Upper lobe of right lung (tissue), 1 donor: ENCODE measurements around the gene PSMB5. TPM values are rescaled to one million over a fixed set of nuclear protein-coding genes. Genes with fewer than 3 reads are reported as not detected.
"Not testable (repeated sequence)": the region's sequence is repeated elsewhere in the genome, so short reads cannot be mapped to it uniquely, and the experiment has no call there.

Experiments
- ATAC-seq: fragments of 200-7000 bp; cut with Tn5 transposase; one replicate; pipeline ENCODE4 v1.9.1; 2020; ENCODE audit warnings: mild to moderate bottlenecking, moderate library complexity
- DNase-seq: peaks from one replicate; pipeline ENCODE4 v3.0.0-alpha.2; 2020
- H3K27ac ChIP-seq: fragments of 200-600 bp; one replicate; pipeline ENCODE4 v1.8.0; 2022
- H3K27me3 ChIP-seq: fragments of 200-600 bp; one replicate; pipeline ENCODE4 v1.8.0; 2022; ENCODE audit warnings: mild to moderate bottlenecking
- H3K36me3 ChIP-seq: fragments of 200-600 bp; one replicate; pipeline ENCODE4 v1.8.0; 2022
- H3K4me1 ChIP-seq: fragments of 200-600 bp; one replicate; pipeline ENCODE4 v1.8.0; 2022
- H3K4me3 ChIP-seq: fragments of 200-600 bp; one replicate; pipeline ENCODE4 v1.8.0; 2022; ENCODE audit warnings: mild to moderate bottlenecking
- H3K9me3 ChIP-seq: fragments of 200-600 bp; one replicate; pipeline ENCODE4 v1.8.0; 2022
- intact Hi-C: fragments of 100-400 bp; cut with DNase I; formaldehyde crosslinking; loops from one replicate; pipeline ENCODE4 v1.11.0; 2022
- total RNA-seq: library from RNA; stranded (reverse); fragmentation: NEBNext Ultra II Directional; extraction: Animal tissue kit (Norgen Biotek cat#: 25700); gene quantifications from one replicate; pipeline ENCODE4 v1.2.1, GENCODE V29; 2021
- TF ChIP-seq, protein P1 (sequence below): fragments of 200-600 bp; IDR thresholded peaks from one replicate; pipeline ENCODE4 v1.8.0; 2022; ENCODE audit warnings: antibody characterized with exemption
- donor health status: DM: no; HTN: yes; CAD: no; lungs with severe emphysema.

Gene PSMB5
- total RNA-seq, 1 donor from 2014 or later, result 75.7 TPM

DNA sequence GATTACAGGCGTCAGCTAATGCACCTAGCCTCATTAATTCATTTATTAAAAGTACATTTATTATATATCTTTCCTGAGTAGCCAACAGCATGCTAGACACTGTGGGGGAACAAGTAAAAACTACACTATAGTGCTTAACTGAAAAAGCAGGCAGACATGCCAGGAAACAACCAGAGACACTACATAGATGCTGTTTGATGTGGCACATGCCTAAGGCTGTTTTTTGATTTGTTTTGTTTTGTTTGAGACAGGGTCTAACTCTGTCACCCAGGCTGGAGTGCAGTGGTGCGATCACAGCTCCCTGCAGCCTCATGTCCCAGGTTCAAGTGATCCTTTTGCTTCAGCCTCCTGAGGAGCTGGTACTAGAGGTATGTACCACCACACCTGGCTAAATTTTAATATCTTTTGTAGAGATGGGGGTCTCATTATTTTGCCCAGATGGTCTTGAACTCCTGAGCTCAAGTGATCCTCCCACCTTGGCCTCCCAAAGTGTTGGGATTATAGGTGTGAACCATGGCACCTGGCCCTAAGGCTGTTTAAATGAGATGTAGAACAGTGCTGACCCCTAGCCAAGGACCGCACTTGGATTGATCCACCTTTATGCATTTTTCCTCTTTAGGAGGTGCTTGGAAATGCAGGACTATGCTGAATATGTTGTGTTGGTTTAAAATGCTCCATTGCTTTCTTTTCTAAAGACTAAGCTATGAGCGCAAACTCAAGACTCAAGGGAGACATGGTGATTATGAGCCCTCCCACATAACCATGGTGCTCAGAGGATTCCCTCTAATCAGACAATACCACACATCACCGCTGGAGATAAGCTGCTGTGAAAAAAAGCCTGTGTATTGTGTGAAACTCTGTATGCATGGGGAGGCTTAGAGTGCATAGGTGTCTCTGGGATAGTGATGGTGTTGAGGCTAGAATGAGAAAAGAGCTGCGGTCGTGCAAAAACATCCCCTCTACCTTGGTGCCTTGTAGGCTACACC is 14.3 kb downstream of the PSMB5 start:
- no peak for ATAC-seq
- H3K4me1 ChIP-seq, result no peaks in the 10 kb centered on the region
- intact Hi-C loops, result no loop called here
- H3K9me3 ChIP-seq, result no peaks in the 10 kb centered on the region
- peaks cover 5% of the 10 kb centered on the region for H3K36me3 ChIP-seq
- DNase-seq, result no peak
- TF ChIP-seq, protein P1, sequence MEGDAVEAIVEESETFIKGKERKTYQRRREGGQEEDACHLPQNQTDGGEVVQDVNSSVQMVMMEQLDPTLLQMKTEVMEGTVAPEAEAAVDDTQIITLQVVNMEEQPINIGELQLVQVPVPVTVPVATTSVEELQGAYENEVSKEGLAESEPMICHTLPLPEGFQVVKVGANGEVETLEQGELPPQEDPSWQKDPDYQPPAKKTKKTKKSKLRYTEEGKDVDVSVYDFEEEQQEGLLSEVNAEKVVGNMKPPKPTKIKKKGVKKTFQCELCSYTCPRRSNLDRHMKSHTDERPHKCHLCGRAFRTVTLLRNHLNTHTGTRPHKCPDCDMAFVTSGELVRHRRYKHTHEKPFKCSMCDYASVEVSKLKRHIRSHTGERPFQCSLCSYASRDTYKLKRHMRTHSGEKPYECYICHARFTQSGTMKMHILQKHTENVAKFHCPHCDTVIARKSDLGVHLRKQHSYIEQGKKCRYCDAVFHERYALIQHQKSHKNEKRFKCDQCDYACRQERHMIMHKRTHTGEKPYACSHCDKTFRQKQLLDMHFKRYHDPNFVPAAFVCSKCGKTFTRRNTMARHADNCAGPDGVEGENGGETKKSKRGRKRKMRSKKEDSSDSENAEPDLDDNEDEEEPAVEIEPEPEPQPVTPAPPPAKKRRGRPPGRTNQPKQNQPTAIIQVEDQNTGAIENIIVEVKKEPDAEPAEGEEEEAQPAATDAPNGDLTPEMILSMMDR, result no peak
- no peaks in the 10 kb centered on the region for H3K27me3 ChIP-seq
- no peak overlapping the region for H3K27ac ChIP-seq
- no peak overlapping the region for H3K4me3 ChIP-seq

DNA sequence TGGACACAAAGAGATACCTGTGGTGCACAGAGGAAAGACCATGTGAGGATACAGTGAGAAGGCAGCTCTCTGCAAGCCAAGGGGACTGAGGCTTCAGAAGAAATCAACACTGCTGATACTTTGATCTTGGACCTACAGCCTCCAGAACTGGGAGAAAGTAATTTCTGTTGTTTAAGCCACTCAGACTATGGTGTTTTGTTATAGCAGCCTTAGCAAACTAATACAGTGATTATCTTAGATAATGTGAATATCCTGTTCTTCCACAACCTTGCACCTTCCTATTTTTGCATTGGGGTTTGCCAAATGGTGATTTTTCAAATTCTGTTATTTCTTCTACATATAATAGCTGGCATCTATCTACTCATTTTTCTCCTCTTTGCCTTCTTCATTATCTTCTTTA is 16.6 kb downstream of the PSMB5 start:
- Histone ChIP-seq H3K27ac (no peak overlapping the region), H3K4me1 (no peaks in the 10 kb centered on the region), H3K9me3 (no peaks in the 10 kb centered on the region), H3K4me3 (no peak overlapping the region), H3K27me3 (no peaks in the 10 kb centered on the region), H3K36me3 (no peaks in the 10 kb centered on the region)
- no peak for ATAC-seq
- TF ChIP-seq, protein P1, result no peak
- intact Hi-C loops, result no loop called here
- no peak for DNase-seq

DNA sequence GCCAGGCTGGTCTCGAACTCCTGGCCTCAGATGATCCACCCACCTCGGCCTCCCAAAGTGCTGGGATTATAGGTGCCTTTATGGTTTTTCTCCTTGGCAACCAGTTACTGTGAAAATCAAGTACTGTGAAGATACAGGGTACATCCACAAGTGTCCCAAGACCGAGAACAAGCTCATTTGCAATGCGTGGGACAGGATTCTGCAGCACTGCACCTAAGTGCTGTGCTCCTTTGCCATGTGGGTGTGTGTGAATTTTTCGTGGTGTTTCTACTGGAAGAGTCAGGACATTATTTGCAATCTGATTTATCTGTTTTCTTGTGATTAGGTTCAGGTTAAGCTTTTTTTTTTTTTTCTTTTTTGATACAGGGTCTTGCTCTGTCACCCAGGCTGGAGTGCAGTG is 17.6 kb downstream of the PSMB5 start:
- intact Hi-C loops, result no loop called here
- H3K4me1 ChIP-seq, result no peaks in the 10 kb centered on the region
- H3K9me3 ChIP-seq, result no peaks in the 10 kb centered on the region
- no peak overlapping the region for H3K27ac ChIP-seq
- H3K36me3 ChIP-seq, result no peaks in the 10 kb centered on the region
- no peak overlapping the region for H3K4me3 ChIP-seq
- DNase-seq, result no peak
- TF ChIP-seq, protein P1, result no peak
- ATAC-seq, result no peak
- H3K27me3 ChIP-seq, result no peaks in the 10 kb centered on the region

DNA sequence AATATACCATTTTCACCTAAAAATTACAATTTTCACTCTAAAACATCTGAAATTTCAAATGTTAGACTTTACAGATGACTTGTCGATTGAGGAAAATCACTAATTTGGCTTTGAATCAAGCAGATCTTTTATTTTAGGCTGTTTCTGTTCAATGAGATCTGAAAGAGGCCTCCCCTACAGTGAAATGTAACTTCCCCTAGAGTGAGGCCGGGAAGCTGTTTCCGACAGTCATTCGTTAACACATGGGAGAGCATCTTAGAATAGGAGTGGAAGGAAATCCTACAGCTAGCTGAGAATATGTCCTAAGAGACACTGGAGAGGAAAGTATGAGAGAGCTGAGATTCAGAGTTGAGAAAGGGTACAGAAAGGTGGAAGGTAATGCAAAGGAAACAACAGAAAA is 19.1 kb downstream of the PSMB5 start:
- H3K4me3 ChIP-seq, result no peak overlapping the region
- H3K36me3 ChIP-seq, result no peaks in the 10 kb centered on the region
- H3K27ac ChIP-seq, result no peak overlapping the region
- intact Hi-C loops, result no loop called here
- H3K9me3 ChIP-seq, result no peaks in the 10 kb centered on the region
- no peaks in the 10 kb centered on the region for H3K27me3 ChIP-seq
- ATAC-seq (no peak), DNase-seq (no peak)
- no peaks in the 10 kb centered on the region for H3K4me1 ChIP-seq
- TF ChIP-seq, protein P1, result no peak

DNA sequence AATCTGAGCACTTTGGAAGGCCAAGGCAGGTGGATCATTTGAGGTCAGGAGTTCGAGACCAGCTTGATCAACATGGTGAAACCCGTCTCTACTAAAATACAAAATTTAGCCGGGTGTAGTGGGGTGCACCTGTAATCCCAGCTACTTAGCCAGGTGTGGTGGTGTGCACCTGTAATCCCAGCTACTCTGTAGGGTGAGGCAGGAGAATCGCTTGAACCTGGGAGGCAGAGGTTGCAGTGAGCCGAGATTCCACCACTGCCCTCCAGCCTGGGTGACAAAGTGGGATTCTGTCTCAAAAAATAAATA is 21.0 kb downstream of the PSMB5 start:
- H3K27me3 ChIP-seq, intact Hi-C loops: not testable (repeated sequence)

DNA sequence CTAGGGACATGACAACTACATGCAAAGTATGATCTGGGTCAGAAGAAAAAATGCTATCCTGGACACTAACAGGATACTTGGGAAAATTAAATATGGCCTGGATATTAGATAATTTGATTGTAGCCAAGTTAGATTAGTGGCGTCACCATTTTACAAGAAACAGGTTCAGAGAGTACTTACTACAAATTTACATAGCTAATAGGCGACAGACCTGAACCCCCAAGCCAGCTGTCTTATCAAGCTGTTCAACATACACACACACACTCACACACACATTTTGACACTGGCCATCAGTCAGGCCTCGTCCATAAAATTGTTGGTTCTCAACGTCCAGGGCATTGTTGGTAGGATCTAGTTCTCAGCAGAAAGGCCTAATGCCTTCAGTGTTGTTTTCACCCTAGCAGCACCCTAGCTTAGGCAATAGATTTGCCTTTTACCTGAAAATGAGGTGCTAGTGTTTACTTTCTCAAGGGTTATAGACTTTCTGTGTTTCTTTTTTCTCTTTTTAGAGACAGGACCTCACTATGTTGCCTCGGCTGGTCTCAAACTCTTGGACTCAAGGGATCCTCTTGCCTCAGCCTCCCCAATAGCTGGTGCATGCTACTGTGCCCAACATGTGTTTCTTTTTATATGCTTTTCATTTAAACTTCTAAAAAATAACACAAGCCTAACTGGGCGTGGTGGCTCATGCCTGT is 21.5 kb downstream of the PSMB5 start:
- H3K9me3 ChIP-seq, result no peaks in the 10 kb centered on the region
- no peaks in the 10 kb centered on the region for H3K27me3 ChIP-seq
- ATAC-seq (no peak), DNase-seq (no peak)
- H3K4me3 ChIP-seq, result no peak overlapping the region
- no peak overlapping the region for H3K27ac ChIP-seq
- H3K4me1 ChIP-seq, result peaks cover 10% of the 10 kb centered on the region
- H3K36me3 ChIP-seq, result no peaks in the 10 kb centered on the region
- TF ChIP-seq, protein P1, result no peak
- intact Hi-C loops, result no loop called here

More for the DNA sequence above, 21.0 kb downstream of the PSMB5 start:
- not testable (repeated sequence) for H3K36me3 ChIP-seq, DNase-seq, H3K4me3 ChIP-seq, H3K9me3 ChIP-seq, ATAC-seq, H3K27ac ChIP-seq
- H3K4me1 ChIP-seq, result peaks cover 10% of the 10 kb centered on the region
